Fibroblast of lung (primary cell): ENCODE data around the gene USP17L19. TPM values are rescaled to one million over a fixed set of nuclear protein-coding genes. Genes with fewer than 3 reads are reported as not detected.
A peak's percentile ranks its signal among the peaks of the same experiment; 100 is the strongest.
"Not testable (repeated sequence)": the region's sequence is repeated elsewhere in the genome, so short reads cannot be mapped to it uniquely, and the experiment has no call there.

Source experiments
- DNase-seq, 2 donors: peaks; one replicate each; pipeline versions ENCODE4 v3.0.0 to v3.0.0-alpha.2; 2010; ENCODE audit warnings: low read depth in 2 of 2
- H2AFZ ChIP-seq: 2 replicates; pipeline ENCODE4 v1.5.1; 2012; ENCODE audit warnings: low read length, control low read depth, inconsistent platforms
- H3K27ac ChIP-seq: 2 replicates; pipeline ENCODE4 v1.5.1; 2011; ENCODE audit warnings: low read length, control low read depth; ENCODE audit not compliant: insufficient read depth
- H3K27me3 ChIP-seq: 2 replicates; pipeline ENCODE4 v1.5.1; 2011; ENCODE audit warnings: mild to moderate bottlenecking, low read length; ENCODE audit not compliant: control insufficient read depth, insufficient read depth
- H3K36me3 ChIP-seq: 2 replicates; pipeline ENCODE4 v1.5.1; 2011; ENCODE audit warnings: low read length; ENCODE audit not compliant: control insufficient read depth, insufficient read depth
- H3K4me1 ChIP-seq: 2 replicates; pipeline ENCODE4 v1.5.1; 2011; ENCODE audit warnings: low read length; ENCODE audit not compliant: control insufficient read depth, insufficient read depth; ENCODE audit errors: extremely low read depth
- H3K4me2 ChIP-seq: 2 replicates; pipeline ENCODE4 v1.5.1; 2011; ENCODE audit warnings: low read length, control low read depth; ENCODE audit not compliant: insufficient read depth; ENCODE audit errors: extremely low read depth
- H3K4me3 ChIP-seq, 4 experiments: fragments of 200-600 bp in 1 of 4; sonication (generic) in 1 of 4; replicated peaks in 1 of 4; 2 replicates each; pipeline ENCODE4 v1.5.1; 2011 to 2016; ENCODE audit warnings: low read length in 4 of 4, low read depth in 3 of 4, mild to moderate bottlenecking in 3 of 4, control low read depth in 2 of 4, inconsistent platforms in 1 of 4, mixed read lengths in 1 of 4; ENCODE audit not compliant: insufficient read depth in 1 of 4; ENCODE audit errors: control extremely low read depth in 1 of 4
- H3K79me2 ChIP-seq: 2 replicates; pipeline ENCODE4 v1.5.1; 2012; ENCODE audit warnings: mild to moderate bottlenecking, low read length, inconsistent platforms; ENCODE audit not compliant: control insufficient read depth, insufficient read depth
- H3K9ac ChIP-seq: 2 replicates; pipeline ENCODE4 v1.5.1; 2011; ENCODE audit warnings: mild to moderate bottlenecking, low read length, control low read depth; ENCODE audit not compliant: insufficient read depth
- H3K9me3 ChIP-seq: 2 replicates; pipeline ENCODE4 v1.5.1; 2012; ENCODE audit warnings: low read depth, low read length; ENCODE audit not compliant: control insufficient read depth, insufficient read depth
- H4K20me1 ChIP-seq: 2 replicates; pipeline ENCODE4 v1.5.1; 2011; ENCODE audit warnings: low read length; ENCODE audit not compliant: control insufficient read depth, insufficient read depth; ENCODE audit errors: extremely low read depth
- polyA plus RNA-seq, 2 donors: library from polyadenylated mRNA; depleted of rRNA in 1 of 2; stranded (reverse) in 1 of 2; unstranded in 1 of 2; fragments of >200 nt; gene quantifications; 2 replicates each; pipeline ENCODE4 v1.2.1, GENCODE V29; 2011 to 2012; ENCODE audit warnings: missing spikeins in 1 of 2
- total RNA-seq: library from RNA; depleted of rRNA; stranded (reverse); fragments of >200 nt; gene quantifications from 2 replicates; pipeline ENCODE4 v1.2.1, GENCODE V29; 2014

Gene USP17L19
- total and polyA plus RNA-seq, 2 donors (not counting 1 experiment from before 2014, with no cell fraction given), result not detected

GRCh38 chr4:9234085-9234484, 19.1 kb upstream of the USP17L19 start, which contains the start of gene USP17L15:
USP17L15 (plus strand) TSS chr4:9234385; CDS start chr4:9234385, 0 bp downstream.
- not testable (repeated sequence) for H3K36me3 ChIP-seq, H3K9ac ChIP-seq, H3K9me3 ChIP-seq, H4K20me1 ChIP-seq, H3K4me2 ChIP-seq, DNase-seq, H3K27ac ChIP-seq, H2AFZ ChIP-seq, H3K4me1 ChIP-seq, H3K4me3 ChIP-seq, H3K79me2 ChIP-seq, H3K27me3 ChIP-seq

GRCh38 chr4:9238461-9238860, 14.7 kb upstream of the USP17L19 start:
- not testable (repeated sequence) for H3K79me2 ChIP-seq, H3K36me3 ChIP-seq, H3K4me1 ChIP-seq, H3K9ac ChIP-seq, H3K27me3 ChIP-seq, H3K4me2 ChIP-seq, H4K20me1 ChIP-seq, H3K9me3 ChIP-seq, H3K4me3 ChIP-seq, H3K27ac ChIP-seq, H2AFZ ChIP-seq
- peak in 1 of 2 donors; percentile 0 for DNase-seq

GRCh38 chr4:9243579-9243978, 9.6 kb upstream of the USP17L19 start, which contains the start of gene USP17L17:
USP17L17 (plus strand) TSS chr4:9243879; CDS start chr4:9243879, 0 bp downstream.
- not testable (repeated sequence) for H3K4me1 ChIP-seq, DNase-seq, H3K27me3 ChIP-seq, H3K79me2 ChIP-seq, H3K36me3 ChIP-seq, H2AFZ ChIP-seq, H3K4me3 ChIP-seq, H3K27ac ChIP-seq, H4K20me1 ChIP-seq, H3K4me2 ChIP-seq, H3K9ac ChIP-seq, H3K9me3 ChIP-seq

- H4K20me1 ChIP-seq, H3K4me3 ChIP-seq, H3K27me3 ChIP-seq, H3K9me3 ChIP-seq, H3K27ac ChIP-seq, H3K36me3 ChIP-seq, H3K4me2 ChIP-seq, H3K79me2 ChIP-seq, H3K4me1 ChIP-seq, H2AFZ ChIP-seq, H3K9ac ChIP-seq: not testable (repeated sequence)
- DNase-seq, result peak in 1 of 2 donors; percentile 9
Observed at GRCh38 chr4:9247953-9248680, 5.1 kb upstream of the USP17L19 start, which contains the start of gene USP17L18. USP17L18 (plus strand) TSS chr4:9248630; CDS start chr4:9248630, 0 bp downstream.

GRCh38 chr4:9257824-9258223, 4.6 kb downstream of the USP17L19 start, which contains the start of gene USP17L20:
USP17L20 (plus strand) TSS chr4:9258124; CDS start chr4:9258124, 0 bp downstream.
- H4K20me1 ChIP-seq, H3K9me3 ChIP-seq, H3K79me2 ChIP-seq, H3K4me3 ChIP-seq, DNase-seq, H3K36me3 ChIP-seq, H3K4me1 ChIP-seq, H3K4me2 ChIP-seq, H3K27me3 ChIP-seq, H3K27ac ChIP-seq, H2AFZ ChIP-seq, H3K9ac ChIP-seq: not testable (repeated sequence)

- not testable (repeated sequence) for H4K20me1 ChIP-seq, H3K9ac ChIP-seq, H3K79me2 ChIP-seq, H2AFZ ChIP-seq, H3K27ac ChIP-seq, H3K4me2 ChIP-seq, H3K4me3 ChIP-seq, H3K9me3 ChIP-seq, H3K27me3 ChIP-seq, DNase-seq, H3K4me1 ChIP-seq, H3K36me3 ChIP-seq
Observed at GRCh38 chr4:9262572-9262971, 9.4 kb downstream of the USP17L19 start, which contains the start of gene USP17L21. USP17L21 (plus strand) TSS chr4:9262872; CDS start chr4:9262872, 0 bp downstream.
